Right hindlimb (tissue), 1 donor: Measurements from ENCODE around the gene USH2A.
A peak's percentile ranks its signal among the peaks of the same experiment; 100 is the strongest.

ENCODE experiments used
- DNase-seq: peaks from one replicate; pipeline ENCODE4 v3.0.0-alpha.2; 2018

Gene USH2A

GRCh38 chr1:215667761-215668160 is 755.5 kb downstream of the USH2A start:
- no peak for DNase-seq

- DNase-seq, result no peak
Observed at GRCh38 chr1:215665215-215665614, 758.0 kb downstream of the USH2A start.

DNA sequence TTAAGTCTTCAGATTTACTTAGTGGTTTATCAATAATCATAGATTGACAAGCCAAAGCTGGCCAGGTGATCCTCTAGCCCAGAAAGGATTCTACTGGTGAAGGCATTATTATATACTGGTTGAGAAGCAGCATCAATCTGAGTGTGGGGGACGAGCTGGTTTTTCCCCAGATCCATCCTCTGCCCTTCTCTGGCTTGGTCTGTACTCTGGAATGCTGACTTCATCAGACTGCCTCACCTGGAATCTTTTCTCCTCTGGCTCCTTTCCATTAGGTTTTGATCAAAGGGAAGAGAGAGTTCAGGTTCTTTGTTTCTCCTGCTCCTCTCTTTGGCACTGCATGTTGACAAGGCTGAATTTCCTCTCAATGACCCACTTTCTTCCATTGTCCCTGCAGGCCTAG is 762.2 kb downstream of the USH2A start:
- DNase-seq, result no peak

DNA sequence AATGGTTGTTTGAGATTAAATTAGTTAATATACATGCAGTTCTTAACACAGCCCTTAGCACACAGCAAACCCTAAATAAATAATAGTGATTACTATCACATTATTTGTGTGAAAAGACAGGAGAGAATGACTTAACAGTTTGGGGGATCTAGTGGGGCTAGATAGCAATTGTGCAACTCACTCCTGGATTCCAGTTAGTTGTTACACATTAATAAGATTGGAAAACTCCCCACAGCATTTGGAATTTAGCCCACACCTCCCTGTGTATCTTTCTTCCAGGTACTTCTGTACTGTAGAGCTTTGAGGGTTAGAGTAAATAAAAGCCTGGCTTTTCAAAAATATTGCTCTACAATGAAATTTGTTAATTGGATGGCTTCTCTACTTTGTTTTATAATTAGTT is 763.0 kb downstream of the USH2A start:
- DNase-seq, result no peak

GRCh38 chr1:215657047-215657446 is 766.2 kb downstream of the USH2A start:
- DNase-seq, result no peak

GRCh38 chr1:215652371-215652770 is 770.9 kb downstream of the USH2A start:
- DNase-seq, result no peak

DNA sequence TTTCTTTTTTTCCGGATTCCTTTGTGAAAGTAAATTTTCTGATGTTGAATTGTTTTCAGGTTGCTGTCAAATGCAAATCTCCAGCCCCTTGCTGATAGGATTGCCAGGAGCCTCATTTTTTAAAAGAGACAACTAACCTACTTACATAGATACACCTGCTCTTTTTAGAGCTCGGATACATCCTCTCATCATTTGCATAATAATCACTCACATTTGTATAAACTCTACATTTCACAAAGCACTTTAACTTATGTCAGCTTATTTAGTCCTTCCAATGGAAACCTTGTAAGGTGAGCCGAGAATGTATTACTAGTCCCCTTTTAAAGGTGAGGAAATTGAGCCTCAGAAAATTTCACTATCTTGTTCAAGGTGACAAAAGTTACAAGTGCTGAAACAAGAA is 771.4 kb downstream of the USH2A start:
- no peak for DNase-seq

GRCh38 chr1:215650446-215651149 is 772.6 kb downstream of the USH2A start:
- no peak for DNase-seq

- DNase-seq, result no peak
Observed at GRCh38 chr1:215648957-215649356, 774.3 kb downstream of the USH2A start.

- DNase-seq, result no peak
Observed at GRCh38 chr1:215647738-215648137, 775.5 kb downstream of the USH2A start.

GRCh38 chr1:215645861-215646260 is 777.4 kb downstream of the USH2A start:
- DNase-seq, result no peak

- DNase-seq, result no peak
Observed at GRCh38 chr1:215645182-215645581, 778.1 kb downstream of the USH2A start.

DNA sequence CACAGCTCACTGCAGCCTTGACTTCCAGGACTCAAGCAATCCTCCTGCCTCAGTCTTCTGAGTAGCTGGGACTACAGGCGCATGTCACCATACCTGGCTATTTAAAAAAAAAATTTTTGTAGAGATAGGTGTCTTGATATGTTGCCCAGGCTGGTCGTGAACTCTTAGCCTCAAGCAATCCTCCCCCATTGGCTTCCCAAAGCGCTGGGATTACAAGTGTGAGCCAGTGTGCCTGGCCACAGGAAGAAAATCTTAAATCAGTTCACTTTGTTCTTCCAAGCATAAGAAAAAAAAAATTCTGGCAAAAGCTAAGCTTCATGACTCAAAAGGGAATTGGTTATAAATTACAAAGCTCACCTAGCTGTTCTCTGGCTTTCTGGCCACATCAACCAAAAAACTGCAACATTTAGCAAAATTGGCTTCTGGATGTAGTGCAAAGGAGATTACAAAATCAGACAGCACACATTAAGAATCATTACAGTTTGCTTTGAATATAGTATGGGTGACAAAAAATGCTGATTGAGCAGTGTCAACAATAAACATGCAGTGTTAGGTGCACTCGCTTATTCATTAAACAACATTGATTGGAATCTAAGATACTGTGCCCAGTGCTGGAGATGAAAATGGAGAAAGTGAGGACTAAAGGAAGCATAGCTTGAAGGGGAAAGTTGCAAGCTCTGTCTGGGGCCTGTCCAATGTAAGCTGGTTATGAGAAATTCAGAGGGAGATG is 779.5 kb downstream of the USH2A start:
- no peak for DNase-seq

GRCh38 chr1:215640429-215641148 is 782.7 kb downstream of the USH2A start:
- DNase-seq, result no peak

DNA sequence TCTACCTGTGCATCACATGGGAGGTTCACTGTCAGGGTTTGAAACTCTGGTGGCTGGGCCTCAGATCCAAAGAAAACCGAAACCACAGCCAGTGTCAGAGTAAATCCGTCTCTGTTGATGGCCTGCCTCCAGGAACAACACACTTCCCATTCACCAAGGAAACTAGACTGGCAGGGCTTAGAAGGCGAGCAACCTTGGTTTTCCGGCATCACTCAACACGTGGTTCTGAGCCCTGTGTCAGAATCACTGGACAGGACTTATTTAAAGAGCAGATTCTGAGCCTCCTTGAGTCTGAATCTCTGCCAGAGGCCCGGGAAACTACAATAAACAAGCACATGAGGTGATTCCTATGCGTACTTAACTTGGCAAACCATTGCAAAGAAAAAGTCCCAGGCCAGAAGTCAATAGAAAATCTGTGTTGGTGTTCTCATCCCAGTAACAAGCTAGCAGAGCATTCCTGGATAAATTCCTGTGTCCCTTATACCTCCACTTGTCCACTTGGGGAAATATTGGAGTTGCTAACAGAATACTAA is 786.1 kb downstream of the USH2A start:
- peak; percentile 52 for DNase-seq

DNA sequence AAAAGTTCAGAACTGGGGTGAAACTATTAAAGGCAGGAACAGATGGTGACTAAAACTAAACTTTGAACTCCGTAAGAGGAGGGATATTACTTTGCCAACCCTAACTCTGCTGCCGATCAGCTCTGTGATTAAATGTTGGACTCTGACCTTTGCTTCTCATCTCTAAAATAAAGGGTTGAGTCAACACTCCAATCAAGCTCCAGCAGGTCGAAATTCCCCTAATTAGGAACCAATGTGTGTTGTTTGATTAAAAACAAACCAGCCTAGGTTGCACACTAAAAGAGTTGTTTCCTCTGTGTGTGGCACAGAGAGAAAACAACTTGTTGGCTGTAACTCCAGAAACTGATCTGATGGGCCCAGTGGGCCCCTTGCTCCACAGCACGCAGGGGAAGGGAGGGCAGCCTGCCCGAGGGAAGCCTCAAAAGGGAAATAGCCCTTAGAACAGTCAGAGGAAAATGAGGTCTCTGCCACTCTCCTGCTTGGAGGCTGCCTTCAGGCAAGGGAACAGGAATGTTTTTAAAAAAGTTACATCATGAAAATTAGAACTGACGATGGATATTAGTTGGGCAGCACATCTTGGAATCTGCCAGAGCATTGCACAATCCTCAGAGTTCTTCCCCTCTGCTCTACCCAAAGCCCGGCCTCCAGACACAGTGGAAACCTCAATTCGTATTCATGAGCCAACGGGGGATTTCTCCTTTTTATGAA is 786.8 kb downstream of the USH2A start:
- peak; percentile 30 for DNase-seq

GRCh38 chr1:215635827-215636226 is 787.4 kb downstream of the USH2A start:
- DNase-seq, result no peak

DNA sequence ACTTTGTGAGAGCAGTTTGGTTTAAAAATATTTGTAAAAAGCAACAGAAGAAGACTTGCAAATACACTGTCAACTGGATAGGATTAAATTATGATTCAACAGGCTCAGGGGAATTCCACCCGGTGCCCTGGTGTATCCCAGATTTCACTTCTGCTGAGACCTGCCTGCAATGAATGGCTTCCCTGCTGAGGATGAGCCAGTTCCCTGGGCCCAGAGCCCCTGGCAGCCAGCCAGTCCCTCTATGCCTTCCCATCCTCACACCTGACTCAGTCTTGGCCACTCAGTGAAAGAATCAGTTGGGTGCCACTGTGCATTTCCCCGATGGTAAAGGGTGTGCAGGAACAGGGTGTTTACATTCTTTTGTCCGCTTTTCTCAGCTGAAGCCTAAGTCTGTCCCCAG is 791.8 kb downstream of the USH2A start:
- DNase-seq, result no peak

GRCh38 chr1:215631040-215631439 is 792.2 kb downstream of the USH2A start:
- DNase-seq, result no peak

DNA sequence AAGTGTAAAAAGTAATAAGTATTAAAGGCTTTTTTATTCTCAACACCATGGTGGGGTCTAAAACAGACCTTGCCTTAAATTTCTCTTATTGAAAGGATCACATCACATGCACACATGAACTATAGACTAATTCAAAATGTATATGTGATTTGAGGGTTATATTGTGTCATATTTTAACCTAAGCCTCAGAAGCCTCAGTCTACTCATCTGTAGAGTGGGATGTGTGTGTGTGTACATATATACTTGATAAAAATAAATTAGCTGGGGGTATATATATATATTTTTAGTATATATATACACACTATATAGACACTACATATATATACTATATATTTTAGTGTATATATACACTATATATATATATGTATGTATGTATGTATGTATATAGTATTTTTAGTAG is 797.3 kb downstream of the USH2A start:
- no peak for DNase-seq

- DNase-seq, result no peak
Observed at GRCh38 chr1:215623162-215623561, 800.1 kb downstream of the USH2A start.

DNA sequence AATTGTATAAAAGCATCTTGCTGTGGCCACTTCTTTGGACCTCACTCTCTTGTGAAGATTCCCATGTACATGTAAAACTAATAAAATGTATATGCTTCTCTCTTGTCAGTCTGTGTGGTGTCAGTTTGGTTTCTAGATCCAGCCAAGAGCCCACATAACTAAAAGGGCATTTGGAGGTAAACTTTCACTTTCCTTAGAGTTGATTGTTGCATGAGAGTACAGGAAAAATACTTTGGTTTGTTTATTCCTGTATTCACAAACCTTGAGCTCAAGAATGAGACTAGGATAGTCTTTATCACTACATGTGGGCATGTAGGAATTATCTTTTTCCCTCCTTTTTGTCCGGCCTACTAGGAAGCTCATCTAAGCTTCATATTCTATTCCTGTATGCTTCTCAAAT is 805.3 kb downstream of the USH2A start:
- no peak for DNase-seq

- no peak for DNase-seq
Observed at GRCh38 chr1:215612391-215612790, 810.9 kb downstream of the USH2A start.
